Cardiac muscle cell (in vitro differentiated cells and primary cell): ENCODE data around the gene CARS1. TPM values are rescaled to one million over a fixed set of nuclear protein-coding genes. Genes with fewer than 3 reads are reported as not detected.

Experiments used
- DNase-seq, 2 donors: peaks; one replicate each; pipeline versions ENCODE4 v3.0.0 to v3.0.0-alpha.2; 2010 to 2017; ENCODE audit warnings: low read depth in 1 of 2, low spot score in 1 of 2
- H3K27ac ChIP-seq: fragments of 200-600 bp; sonication (generic); 2 replicates; pipeline ENCODE4 v1.5.1; 2016
- H3K27me3 ChIP-seq: fragments of 200-600 bp; sonication (generic); 2 replicates; pipeline ENCODE4 v1.6.0; 2016; ENCODE audit warnings: control low read depth
- H3K36me3 ChIP-seq: fragments of 200-600 bp; sonication (generic); 2 replicates; pipeline ENCODE4 v1.5.1; 2016; ENCODE audit warnings: control low read depth
- H3K4me1 ChIP-seq: fragments of 200-600 bp; sonication (generic); 2 replicates; pipeline ENCODE4 v1.8.1; 2017; ENCODE audit warnings: low read depth, mild to moderate bottlenecking, mixed run types
- H3K4me3 ChIP-seq: fragments of 200-600 bp; sonication (generic); 2 replicates; pipeline ENCODE4 v1.5.1; 2016; ENCODE audit warnings: mild to moderate bottlenecking
- H3K9me3 ChIP-seq: fragments of 200-600 bp; sonication (generic); 2 replicates; pipeline ENCODE4 v1.5.1; 2017; ENCODE audit warnings: low read depth, mild to moderate bottlenecking, control low read depth
- polyA plus RNA-seq: library from polyadenylated mRNA; unstranded; fragments of >200 nt; fragmentation: Nextera tagmentation; extraction: Ambion mirVana; gene quantifications from 2 replicates; pipeline ENCODE4 v1.2.1, GENCODE V29; 2016
- total RNA-seq: library from RNA; depleted of rRNA; stranded (reverse); fragments of >200 nt; gene quantifications from 2 replicates; pipeline ENCODE4 v1.2.3, GENCODE V29; 2016
- TF ChIP-seq, protein P1 (sequence below): IDR thresholded peaks from 2 replicates; pipeline ENCODE4 v1.5.1; 2012; ENCODE audit warnings: low read depth, mild to moderate bottlenecking, low read length

The CARS1 gene
- total and polyA plus RNA-seq, 2 experiments from 2014 or later = 18.5 to 24.2 TPM

DNA sequence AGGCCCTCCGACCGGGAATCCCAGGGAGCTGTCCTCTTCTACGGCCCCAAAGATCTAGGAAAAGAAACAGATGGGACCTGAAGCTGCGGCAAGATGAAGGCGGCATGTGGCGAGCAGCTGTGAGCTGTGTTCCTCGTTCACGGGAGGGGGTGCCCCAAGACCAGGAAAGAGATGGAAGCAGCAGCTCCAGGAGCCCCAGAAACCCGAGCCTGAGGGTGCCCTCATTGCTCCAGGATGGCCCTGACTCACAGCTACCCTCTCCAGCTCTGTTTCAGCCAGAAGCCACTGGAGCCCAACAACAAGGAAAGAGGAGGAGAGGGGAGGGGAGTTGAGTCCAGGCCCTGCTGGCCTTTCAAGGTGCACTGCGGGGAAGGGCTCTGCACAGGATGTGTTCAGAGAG, 41.4 kb downstream of the CARS1 start:
- H3K4me1 ChIP-seq = no peaks in the 10 kb centered on the region
- H3K4me3 ChIP-seq = no peak overlapping the region
- DNase-seq = no peak
- H3K36me3 ChIP-seq = peaks cover 43% of the 10 kb centered on the region
- no peak overlapping the region for H3K27ac ChIP-seq
- TF ChIP-seq, protein P1, sequence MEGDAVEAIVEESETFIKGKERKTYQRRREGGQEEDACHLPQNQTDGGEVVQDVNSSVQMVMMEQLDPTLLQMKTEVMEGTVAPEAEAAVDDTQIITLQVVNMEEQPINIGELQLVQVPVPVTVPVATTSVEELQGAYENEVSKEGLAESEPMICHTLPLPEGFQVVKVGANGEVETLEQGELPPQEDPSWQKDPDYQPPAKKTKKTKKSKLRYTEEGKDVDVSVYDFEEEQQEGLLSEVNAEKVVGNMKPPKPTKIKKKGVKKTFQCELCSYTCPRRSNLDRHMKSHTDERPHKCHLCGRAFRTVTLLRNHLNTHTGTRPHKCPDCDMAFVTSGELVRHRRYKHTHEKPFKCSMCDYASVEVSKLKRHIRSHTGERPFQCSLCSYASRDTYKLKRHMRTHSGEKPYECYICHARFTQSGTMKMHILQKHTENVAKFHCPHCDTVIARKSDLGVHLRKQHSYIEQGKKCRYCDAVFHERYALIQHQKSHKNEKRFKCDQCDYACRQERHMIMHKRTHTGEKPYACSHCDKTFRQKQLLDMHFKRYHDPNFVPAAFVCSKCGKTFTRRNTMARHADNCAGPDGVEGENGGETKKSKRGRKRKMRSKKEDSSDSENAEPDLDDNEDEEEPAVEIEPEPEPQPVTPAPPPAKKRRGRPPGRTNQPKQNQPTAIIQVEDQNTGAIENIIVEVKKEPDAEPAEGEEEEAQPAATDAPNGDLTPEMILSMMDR = no peak
- H3K27me3 ChIP-seq = no peaks in the 10 kb centered on the region
- H3K9me3 ChIP-seq = no peaks in the 10 kb centered on the region

DNA sequence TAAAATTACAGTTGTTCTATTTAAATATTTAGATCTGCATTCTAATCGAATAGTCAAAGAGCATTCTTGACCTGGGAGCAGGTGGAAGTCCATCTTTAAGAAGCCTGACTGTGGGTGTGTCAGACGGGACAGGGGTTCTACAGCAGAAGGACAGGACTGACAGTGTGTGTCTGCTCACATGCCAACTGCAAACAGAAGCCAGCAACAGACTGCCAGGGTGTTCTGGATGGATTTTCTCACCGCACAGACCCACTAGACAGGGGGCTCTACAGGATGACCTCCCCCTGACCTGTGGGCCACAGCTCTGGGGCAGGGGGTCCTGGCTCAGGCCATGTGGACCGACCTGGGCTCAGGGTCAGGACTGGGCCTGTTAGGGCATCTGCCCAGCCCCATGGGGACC, 42.3 kb downstream of the CARS1 start:
- H3K4me3 ChIP-seq = no peak overlapping the region
- no peaks in the 10 kb centered on the region for H3K4me1 ChIP-seq
- H3K36me3 ChIP-seq = peaks cover 43% of the 10 kb centered on the region
- no peak for DNase-seq
- no peaks in the 10 kb centered on the region for H3K9me3 ChIP-seq
- TF ChIP-seq, protein P1 = no peak
- no peaks in the 10 kb centered on the region for H3K27me3 ChIP-seq
- H3K27ac ChIP-seq = no peak overlapping the region

DNA sequence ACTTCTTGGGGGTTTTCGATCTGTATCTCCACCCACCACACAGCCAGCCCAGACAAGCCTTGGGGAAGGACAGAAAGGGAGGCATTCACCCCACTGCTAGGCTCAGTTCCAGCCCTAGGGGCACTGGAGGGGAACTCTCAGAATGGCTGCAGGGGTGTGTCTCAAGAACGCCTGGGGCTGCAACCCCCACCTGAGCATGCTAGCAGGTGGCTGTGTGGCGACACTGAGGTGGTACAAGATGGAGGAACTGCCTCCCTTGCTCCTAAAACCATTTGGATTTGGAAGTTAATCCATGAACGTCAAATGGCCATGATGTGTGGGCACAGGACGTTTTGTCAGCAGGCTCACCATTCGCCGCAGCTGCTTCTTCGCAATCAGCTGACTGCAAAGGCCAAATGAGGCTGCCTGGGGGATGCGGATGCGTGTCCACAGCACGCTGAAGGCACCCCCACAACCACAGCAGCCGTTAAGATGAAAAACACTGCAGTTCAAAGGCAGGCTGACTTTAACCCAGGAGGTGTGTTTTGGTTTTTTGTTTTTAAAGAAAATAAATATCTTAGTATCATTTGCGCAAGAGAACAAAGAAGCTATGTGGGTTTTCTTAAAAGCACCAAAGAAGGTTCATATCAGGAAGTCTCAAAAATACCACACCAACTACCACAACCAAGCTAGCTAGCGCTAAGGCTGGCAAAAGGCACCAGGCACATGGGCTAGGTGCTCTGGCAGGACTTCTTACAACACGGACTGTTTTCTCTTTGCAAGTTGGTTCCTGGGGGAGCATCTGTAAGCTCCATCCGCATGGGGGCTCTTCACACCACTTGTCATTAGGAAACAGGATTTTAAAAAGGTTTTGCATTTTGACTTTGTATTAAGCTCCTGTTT, 42.9 kb downstream of the CARS1 start:
- no peak overlapping the region for H3K4me3 ChIP-seq
- no peaks in the 10 kb centered on the region for H3K4me1 ChIP-seq
- DNase-seq = no peak
- H3K27me3 ChIP-seq = no peaks in the 10 kb centered on the region
- no peak overlapping the region for H3K27ac ChIP-seq
- TF ChIP-seq, protein P1 = no peak
- no peaks in the 10 kb centered on the region for H3K9me3 ChIP-seq
- H3K36me3 ChIP-seq = peaks cover 40% of the 10 kb centered on the region

DNA sequence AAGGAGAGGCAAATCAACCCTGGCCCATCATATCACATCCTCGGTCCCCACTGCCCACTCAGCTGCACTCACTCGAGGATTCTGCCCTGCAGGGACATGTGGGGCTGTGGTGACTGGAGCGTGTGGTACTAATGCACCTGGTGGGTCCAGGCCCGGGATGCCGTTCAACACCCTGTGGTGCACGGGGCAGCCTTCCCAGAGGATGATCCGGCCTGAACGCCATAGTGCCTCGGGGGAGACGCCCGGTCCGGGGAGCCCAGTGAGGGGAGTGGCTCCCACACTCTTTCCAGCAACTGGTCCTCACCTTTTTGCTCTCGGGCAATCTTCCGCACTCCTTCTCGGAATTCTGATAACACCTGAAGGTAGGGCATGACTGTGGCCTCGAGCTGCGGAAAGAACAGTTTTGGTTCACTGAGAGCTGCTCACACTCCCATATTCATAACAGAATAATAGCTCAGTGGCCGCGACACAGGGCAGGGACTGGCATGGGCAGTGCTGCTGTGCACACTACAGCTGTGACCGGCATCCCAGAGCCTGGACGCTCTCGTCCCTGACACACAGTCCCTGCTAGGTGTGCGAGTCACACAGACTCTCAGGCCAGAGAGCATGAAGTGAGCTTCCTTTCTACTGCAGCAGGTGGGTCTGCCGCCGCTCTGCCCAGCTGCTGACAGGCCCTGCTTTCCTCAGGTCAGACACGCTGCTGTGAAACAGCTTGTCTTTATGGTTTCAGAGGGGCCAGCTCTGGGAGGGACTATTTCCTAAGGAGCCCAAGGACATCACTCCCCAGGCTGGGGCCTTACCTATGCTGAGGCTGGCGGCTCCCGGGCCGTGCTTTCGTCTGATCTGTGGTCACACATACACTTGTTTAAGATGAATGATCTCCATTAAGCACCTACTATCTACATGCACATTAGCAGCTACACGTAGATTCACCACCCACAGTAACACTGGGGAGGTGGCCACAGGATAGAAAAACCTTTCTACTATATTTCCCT, 45.0 kb downstream of the CARS1 start:
- TF ChIP-seq, protein P1 = no peak
- no peaks in the 10 kb centered on the region for H3K9me3 ChIP-seq
- H3K27me3 ChIP-seq = no peaks in the 10 kb centered on the region
- H3K4me1 ChIP-seq = no peaks in the 10 kb centered on the region
- no peak overlapping the region for H3K4me3 ChIP-seq
- H3K36me3 ChIP-seq = peaks cover 27% of the 10 kb centered on the region
- H3K27ac ChIP-seq = no peak overlapping the region
- no peak for DNase-seq

DNA sequence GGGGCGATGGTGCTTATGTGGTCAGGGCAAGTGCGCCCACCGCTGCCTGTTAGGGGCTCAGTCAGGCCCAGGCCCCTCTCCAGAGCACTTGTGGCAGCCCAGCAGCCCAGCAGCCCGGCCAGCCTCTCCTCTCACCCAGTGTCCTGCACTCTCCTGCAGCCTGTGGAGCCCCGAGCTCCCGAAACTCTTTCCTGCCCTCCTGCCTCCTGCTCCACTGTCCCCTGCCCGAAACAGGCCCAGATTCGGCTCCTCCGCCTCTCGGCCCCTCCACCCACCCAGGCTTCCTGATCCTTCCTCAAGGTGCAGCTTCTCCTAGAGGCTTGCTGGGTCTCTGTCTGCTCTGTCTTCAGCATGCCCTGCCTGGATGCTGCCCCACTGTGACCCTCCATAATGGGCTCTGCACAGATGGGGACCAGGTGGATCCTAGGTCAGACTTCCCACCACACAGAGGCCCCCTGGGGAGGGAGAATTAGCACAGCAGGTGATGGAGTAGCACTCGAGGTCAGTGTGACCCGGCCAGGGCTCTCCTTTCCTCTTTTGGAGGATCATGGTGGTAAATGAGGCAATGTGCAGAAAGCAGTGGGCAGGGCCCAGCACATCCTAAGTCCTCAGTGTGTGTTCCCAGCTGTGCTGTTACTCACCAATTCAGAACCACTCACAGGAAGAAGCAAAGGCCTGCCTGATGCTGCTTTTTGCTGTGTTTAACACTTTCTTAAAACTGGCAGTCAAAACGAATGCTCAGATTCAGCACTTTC, 46.5 kb downstream of the CARS1 start:
- peaks cover 19% of the 10 kb centered on the region for H3K36me3 ChIP-seq

More for the DNA sequence above, 46.5 kb downstream of the CARS1 start:
- Histone ChIP-seq H3K27me3 (no peaks in the 10 kb centered on the region), H3K27ac (no peak overlapping the region), H3K4me1 (no peaks in the 10 kb centered on the region), H3K4me3 (no peak overlapping the region), H3K9me3 (no peaks in the 10 kb centered on the region)
- TF ChIP-seq, protein P1 = no peak
- no peak for DNase-seq
